Central memory CD8-positive, alpha-beta T cell (primary cell): ENCODE measurements around the gene SATB1.

Experiments
- ATAC-seq: fragments of 150-1000 bp; cut with Tn5 transposase; replicated peaks from 2 replicates; pipeline ENCODE4 v1.10.0; 2022; ENCODE audit warnings: mild to moderate bottlenecking, moderate FRiP score, moderate number of reproducible peaks; ENCODE audit not compliant: poor library complexity, severe bottlenecking; ENCODE audit errors: extremely low read depth
- DNase-seq, 2 donors: peaks; one replicate each; pipeline ENCODE4 v3.0.0; 2021; ENCODE audit warnings: low spot score in 2 of 2
- H3K27ac Mint-ChIP-seq: one replicate; pipeline ENCODE4 v1.8.0; 2022; ENCODE audit warnings: low read depth, mild to moderate bottlenecking, moderate library complexity, mixed read lengths
- H3K27me3 Mint-ChIP-seq: one replicate; pipeline ENCODE4 v1.8.0; 2022; ENCODE audit warnings: mixed read lengths
- H3K36me3 Mint-ChIP-seq: one replicate; pipeline ENCODE4 v1.8.0; 2022; ENCODE audit warnings: mild to moderate bottlenecking, moderate library complexity, mixed read lengths; ENCODE audit not compliant: insufficient read depth
- H3K4me1 Mint-ChIP-seq: one replicate; pipeline ENCODE4 v1.8.0; 2022; ENCODE audit warnings: mixed read lengths
- H3K4me3 Mint-ChIP-seq: one replicate; pipeline ENCODE4 v1.8.0; 2022; ENCODE audit warnings: mild to moderate bottlenecking, moderate library complexity, mixed read lengths
- H3K9me3 Mint-ChIP-seq: one replicate; pipeline ENCODE4 v1.8.0; 2022; ENCODE audit warnings: mixed read lengths

The SATB1 gene

DNA sequence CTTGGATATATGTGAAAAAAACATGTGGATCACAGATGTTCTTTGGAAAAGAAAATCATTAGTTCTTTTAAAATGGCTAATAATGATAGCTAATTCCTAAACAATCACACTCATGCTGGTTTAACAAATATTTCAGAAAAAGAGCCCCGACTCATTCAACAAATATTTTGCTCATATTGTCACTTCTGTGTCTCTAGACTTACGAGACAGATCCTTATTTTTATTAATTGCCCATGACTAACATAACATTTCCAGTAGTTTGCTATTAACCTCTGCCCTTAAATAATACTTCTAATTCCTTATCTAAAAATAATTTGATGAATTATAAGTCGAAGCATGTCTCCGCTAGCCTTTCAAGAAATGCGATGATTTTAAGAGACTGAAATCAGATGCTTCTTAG is 70.4 kb downstream of the SATB1 start:
- peaks cover 3% of the 10 kb centered on the region for H3K4me1 Mint-ChIP-seq
- H3K9me3 Mint-ChIP-seq: no peaks in the 10 kb centered on the region
- no peak overlapping the region for H3K4me3 Mint-ChIP-seq
- no peak overlapping the region for H3K27ac Mint-ChIP-seq
- no peaks in the 10 kb centered on the region for H3K27me3 Mint-ChIP-seq
- peaks cover 30% of the 10 kb centered on the region for H3K36me3 Mint-ChIP-seq
- ATAC-seq (no peak), DNase-seq (no peak)

DNA sequence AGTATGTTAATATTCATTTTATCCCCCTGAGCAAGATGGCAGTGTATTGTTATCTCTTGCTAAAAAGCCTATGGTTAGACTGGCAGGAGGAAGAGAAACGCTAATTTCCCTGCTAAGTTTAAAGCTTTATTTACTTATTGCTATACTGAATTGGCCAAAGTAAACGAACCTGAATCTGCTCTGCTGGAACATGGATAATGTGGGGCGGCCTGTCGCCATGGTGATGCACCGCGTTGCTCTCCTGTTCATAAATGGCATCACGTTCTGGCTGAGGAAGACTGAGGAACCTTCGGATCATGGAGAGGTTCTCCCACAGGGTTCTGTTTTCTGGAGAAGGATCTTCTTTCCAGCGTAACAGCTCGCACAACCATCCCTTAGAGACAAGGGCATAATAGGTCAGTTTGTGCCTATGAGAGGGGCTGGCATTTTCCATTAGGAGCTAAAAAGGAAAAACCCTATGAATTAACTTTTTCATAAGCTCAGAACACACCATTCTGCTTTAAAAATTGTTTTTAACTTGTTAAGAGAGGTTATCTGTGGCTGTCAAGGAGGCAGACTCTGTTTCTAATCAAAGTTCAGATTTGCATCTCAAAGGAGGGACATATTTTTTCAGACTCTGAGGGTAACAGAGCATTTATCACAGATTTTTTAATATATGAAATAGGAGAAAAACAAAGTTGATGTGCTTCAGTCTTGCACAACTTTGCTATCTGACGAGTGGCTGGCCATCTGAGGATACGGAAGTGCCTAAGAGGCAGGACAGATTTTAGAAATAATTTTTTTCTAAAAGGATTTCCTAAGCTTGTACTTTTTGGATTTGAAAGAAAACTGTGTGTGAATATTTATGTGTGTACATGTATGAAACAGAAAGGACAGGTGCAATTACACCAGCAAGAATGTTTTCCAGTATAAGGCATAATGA is 73.1 kb downstream of the SATB1 start:
- H3K4me3 Mint-ChIP-seq: no peak overlapping the region
- H3K9me3 Mint-ChIP-seq: no peaks in the 10 kb centered on the region
- H3K4me1 Mint-ChIP-seq: peaks cover 5% of the 10 kb centered on the region
- no peaks in the 10 kb centered on the region for H3K27me3 Mint-ChIP-seq
- no peak for ATAC-seq
- H3K27ac Mint-ChIP-seq: no peak overlapping the region
- H3K36me3 Mint-ChIP-seq: peaks cover 31% of the 10 kb centered on the region
- no peak for DNase-seq

DNA sequence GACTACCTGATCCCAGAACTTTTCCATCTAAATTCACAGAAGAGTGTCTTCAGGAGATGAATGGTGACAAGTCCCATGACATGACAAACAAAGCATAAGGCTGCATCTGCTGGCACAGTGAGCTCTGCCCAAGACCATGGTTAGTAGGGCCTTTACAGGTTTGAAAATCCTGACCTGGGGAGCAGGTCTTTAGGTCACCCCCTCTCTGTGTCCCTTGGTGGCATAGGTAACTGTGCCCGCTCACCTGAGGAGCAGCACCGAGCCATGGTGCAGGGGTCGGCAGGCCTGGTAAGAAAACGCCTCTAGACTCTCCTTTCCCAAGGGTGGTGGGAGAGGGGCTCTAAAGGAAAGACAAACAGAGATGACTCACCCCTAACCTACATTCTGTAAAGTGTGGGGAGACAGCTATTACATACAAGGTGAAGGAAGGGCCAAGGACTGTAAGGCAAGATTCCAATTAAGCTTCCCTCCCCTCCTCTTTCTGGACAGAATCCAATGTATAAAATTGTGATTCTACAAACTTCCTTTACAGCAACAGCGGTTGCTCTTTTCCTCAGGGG is 74.0 kb downstream of the SATB1 start:
- Mint-ChIP-seq H3K27ac (no peak overlapping the region), H3K27me3 (no peaks in the 10 kb centered on the region), H3K36me3 (peaks cover 31% of the 10 kb centered on the region), H3K9me3 (no peaks in the 10 kb centered on the region), H3K4me3 (no peak overlapping the region), H3K4me1 (peaks cover 5% of the 10 kb centered on the region)
- DNase-seq: no peak
- no peak for ATAC-seq

DNA sequence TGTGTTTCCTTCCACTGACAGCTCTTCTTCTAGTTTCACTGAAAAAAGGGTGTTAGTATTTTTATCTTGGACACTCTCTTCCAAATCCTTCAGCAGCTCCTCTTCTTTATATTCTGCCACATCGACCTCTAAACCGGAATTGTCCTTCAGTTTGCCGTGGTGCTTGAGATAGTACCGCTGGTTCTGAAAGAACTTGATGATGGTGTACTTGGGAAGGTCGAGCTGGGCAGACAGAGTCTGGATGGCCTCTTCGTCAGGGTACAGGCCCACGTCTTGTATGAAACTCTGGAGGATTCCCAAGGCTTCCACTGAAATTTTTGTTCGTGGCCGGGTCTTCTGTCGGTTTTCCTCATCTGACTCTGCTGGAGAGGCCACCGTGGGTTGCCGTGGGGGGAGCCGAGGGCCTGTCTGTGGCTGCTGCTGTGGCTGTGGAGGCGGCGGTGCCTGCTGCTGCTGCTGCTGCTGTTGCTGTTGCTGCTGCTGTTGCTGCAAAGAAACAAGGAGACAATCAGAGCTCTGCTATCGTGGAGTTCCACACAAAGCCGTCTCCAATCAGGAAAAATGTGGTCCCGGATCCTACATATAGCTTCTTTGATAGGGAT is 75.8 kb downstream of the SATB1 start:
- no peak for DNase-seq
- ATAC-seq: no peak
- peak overlapping the region; percentile 14 for H3K27ac Mint-ChIP-seq
- peaks cover 32% of the 10 kb centered on the region for H3K36me3 Mint-ChIP-seq
- peaks cover 5% of the 10 kb centered on the region for H3K4me1 Mint-ChIP-seq
- no peaks in the 10 kb centered on the region for H3K9me3 Mint-ChIP-seq
- no peak overlapping the region for H3K4me3 Mint-ChIP-seq
- H3K27me3 Mint-ChIP-seq: no peaks in the 10 kb centered on the region

DNA sequence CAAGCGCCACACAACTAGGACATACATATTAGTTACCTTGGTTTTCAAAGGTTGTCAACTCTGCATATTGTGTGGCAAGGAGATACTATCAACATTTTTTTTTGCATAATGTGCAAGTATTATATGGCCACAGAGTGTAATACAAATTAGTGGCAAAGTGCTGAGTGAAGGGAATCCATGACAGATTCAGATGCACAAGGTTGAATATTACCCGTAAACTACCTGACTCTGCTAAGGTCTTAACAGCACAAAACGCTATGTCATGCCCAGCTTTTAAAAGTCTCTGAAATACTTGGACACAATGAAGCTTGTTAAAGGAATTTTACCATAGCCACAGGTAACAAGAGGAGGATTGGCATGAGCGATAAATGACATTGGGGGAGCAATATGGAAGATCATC is 79.0 kb downstream of the SATB1 start:
- ATAC-seq: no peak
- H3K27ac Mint-ChIP-seq: peak overlapping the region; percentile 49
- peaks cover 5% of the 10 kb centered on the region for H3K4me1 Mint-ChIP-seq
- peaks cover 19% of the 10 kb centered on the region for H3K36me3 Mint-ChIP-seq
- no peaks in the 10 kb centered on the region for H3K9me3 Mint-ChIP-seq
- no peaks in the 10 kb centered on the region for H3K27me3 Mint-ChIP-seq
- H3K4me3 Mint-ChIP-seq: no peak overlapping the region
- DNase-seq: no peak

DNA sequence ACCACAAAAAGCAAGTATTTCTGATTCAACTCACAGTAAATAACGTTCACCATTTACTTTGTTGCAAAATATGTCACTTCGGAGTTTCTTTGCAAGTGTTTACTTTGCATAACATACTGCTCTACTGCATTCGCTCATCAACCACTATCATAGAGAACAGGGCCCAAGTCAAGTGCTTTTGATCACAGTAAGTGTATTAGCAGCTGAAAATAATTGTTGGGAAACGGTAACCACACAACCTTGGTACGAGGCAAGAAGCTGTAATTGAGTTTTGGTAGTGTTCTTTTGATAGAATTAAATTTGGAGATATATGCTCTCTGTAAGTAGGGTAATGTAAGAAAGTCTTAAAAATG is 80.1 kb downstream of the SATB1 start:
- no peak overlapping the region for H3K4me3 Mint-ChIP-seq
- ATAC-seq: no peak
- DNase-seq: no peak
- no peaks in the 10 kb centered on the region for H3K9me3 Mint-ChIP-seq
- H3K27ac Mint-ChIP-seq: no peak overlapping the region
- peaks cover 5% of the 10 kb centered on the region for H3K4me1 Mint-ChIP-seq
- no peaks in the 10 kb centered on the region for H3K27me3 Mint-ChIP-seq
- peaks cover 14% of the 10 kb centered on the region for H3K36me3 Mint-ChIP-seq

DNA sequence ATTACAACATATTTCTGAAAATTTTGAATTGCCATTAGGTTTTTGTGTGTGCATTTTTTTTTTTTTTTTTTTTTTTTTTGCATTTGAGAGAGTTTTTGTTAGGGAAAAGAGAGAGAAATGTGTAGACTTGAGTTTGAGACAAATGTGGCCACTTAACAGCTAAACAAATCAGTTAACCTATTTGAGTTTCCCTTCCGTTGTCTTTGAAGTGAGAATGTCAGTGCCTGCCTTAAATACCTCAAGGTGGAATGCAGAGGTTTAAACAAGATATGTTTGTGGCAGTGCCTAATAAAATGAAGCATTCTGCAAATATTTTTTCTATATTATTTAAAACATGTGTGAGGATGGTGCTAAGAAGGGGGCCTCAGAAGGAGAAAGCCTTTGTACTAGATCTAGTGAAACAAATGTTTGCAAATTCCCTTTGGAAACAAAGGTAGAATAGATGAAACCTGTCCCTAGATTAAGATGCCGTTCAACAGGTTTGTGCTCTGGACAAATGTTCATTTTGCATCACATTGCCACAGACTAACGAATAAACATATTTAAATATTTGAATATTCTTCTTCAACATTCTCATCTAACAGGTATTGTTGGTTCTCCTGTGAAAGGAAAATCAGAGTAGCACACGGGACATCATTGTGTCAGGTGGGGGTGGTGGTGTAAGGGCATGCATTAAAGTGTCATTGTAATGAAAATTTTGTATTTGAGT is 80.7 kb downstream of the SATB1 start:
- Mint-ChIP-seq H3K36me3 (peaks cover 8% of the 10 kb centered on the region), H3K4me3 (no peak overlapping the region), H3K27ac (peak overlapping the region; percentile 19), H3K9me3 (no peaks in the 10 kb centered on the region), H3K4me1 (no peaks in the 10 kb centered on the region), H3K27me3 (no peaks in the 10 kb centered on the region)
- no peak for ATAC-seq
- DNase-seq: no peak

DNA sequence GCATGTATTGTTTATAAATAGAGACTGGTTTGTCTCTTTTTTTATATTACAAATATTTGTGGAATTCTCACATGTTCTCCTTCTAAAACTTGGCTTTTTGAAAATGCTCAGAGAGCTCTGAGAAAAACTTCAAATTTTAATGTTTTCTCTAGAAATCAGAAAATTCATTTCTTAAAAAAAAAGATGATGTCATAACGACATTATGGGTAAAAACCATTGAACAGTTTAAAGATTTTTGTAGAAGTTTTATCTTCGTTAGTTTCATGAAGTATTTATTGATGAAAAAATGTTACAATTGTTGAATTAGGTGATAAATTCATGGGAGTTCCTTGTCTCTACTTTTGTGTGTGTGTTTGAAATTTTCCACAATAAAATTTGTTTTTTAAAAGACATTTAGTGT is 81.3 kb downstream of the SATB1 start:
- Mint-ChIP-seq H3K36me3 (peaks cover 2% of the 10 kb centered on the region), H3K27ac (no peak overlapping the region), H3K4me3 (no peak overlapping the region), H3K4me1 (no peaks in the 10 kb centered on the region), H3K27me3 (no peaks in the 10 kb centered on the region), H3K9me3 (no peaks in the 10 kb centered on the region)
- no peak for DNase-seq
- ATAC-seq: no peak

DNA sequence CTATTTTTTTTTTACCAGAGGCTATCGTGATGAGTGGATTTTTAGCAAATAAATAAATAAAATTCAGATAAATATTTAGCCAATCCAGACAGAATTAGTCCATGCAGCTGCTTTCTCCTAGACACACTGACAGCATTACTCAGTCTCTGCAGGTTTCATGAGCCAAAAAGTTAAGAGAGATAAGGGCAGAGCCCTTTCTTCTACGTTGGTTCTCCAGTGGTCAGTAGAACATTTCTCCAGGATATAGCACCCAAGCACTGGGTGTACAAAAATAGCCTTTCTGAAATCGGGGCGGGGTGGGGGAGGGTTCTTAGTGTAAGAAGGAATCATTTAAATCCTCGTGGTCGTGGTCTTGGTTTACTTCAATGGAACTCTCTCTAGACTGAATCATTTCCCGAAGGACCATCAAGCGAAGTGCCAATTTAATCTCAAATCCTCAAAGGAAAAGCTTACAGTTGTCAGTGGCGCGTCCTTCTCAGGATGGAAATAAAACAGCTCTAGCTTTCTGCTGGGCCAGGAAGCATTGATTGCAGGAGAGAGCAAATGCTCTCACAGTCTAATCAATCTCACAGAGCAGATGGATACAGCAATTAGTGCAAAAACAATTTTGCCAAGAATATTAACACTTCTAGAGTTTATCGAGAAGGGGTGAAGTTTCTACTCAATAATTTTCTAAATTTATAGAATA is 86.2 kb downstream of the SATB1 start:
- ATAC-seq: no peak
- Mint-ChIP-seq H3K4me1 (no peaks in the 10 kb centered on the region), H3K9me3 (no peaks in the 10 kb centered on the region), H3K4me3 (no peak overlapping the region), H3K27me3 (peaks cover 30% of the 10 kb centered on the region), H3K36me3 (no peaks in the 10 kb centered on the region), H3K27ac (no peak overlapping the region)
- no peak for DNase-seq

GRCh38 chr3:18337231-18337630 is 87.9 kb downstream of the SATB1 start:
- H3K27me3 Mint-ChIP-seq: peaks cover 39% of the 10 kb centered on the region
- DNase-seq (no peak), ATAC-seq (no peak)
- H3K27ac Mint-ChIP-seq: no peak overlapping the region
- no peaks in the 10 kb centered on the region for H3K36me3 Mint-ChIP-seq
- H3K9me3 Mint-ChIP-seq: no peaks in the 10 kb centered on the region
- H3K4me3 Mint-ChIP-seq: no peak overlapping the region
- no peaks in the 10 kb centered on the region for H3K4me1 Mint-ChIP-seq

GRCh38 chr3:18334837-18335601 is 90.1 kb downstream of the SATB1 start:
- Mint-ChIP-seq H3K4me3 (no peak overlapping the region), H3K36me3 (no peaks in the 10 kb centered on the region)

More at GRCh38 chr3:18334837-18335601, 90.1 kb downstream of the SATB1 start:
- DNase-seq (no peak), ATAC-seq (no peak)
- H3K27ac Mint-ChIP-seq: no peak overlapping the region
- peaks cover 48% of the 10 kb centered on the region for H3K27me3 Mint-ChIP-seq
- H3K9me3 Mint-ChIP-seq: no peaks in the 10 kb centered on the region
- no peaks in the 10 kb centered on the region for H3K4me1 Mint-ChIP-seq
